Epithelial cell of prostate (primary cell): Measurements from ENCODE around the gene PDS5A.
A peak's percentile ranks its signal among the peaks of the same experiment; 100 is the strongest.
"Not testable (repeated sequence)": the region's sequence is repeated elsewhere in the genome, so short reads cannot be mapped to it uniquely, and the experiment has no call there.

Source experiments
- DNase-seq: peaks from one replicate; pipeline ENCODE4 v3.0.0-alpha.2; 2011; ENCODE audit warnings: low read depth, low spot score
- H3K27ac ChIP-seq: fragments of 450-650 bp; 2 replicates; pipeline ENCODE4 v1.5.1; 2017; ENCODE audit warnings: mild to moderate bottlenecking

The PDS5A gene, protein sequence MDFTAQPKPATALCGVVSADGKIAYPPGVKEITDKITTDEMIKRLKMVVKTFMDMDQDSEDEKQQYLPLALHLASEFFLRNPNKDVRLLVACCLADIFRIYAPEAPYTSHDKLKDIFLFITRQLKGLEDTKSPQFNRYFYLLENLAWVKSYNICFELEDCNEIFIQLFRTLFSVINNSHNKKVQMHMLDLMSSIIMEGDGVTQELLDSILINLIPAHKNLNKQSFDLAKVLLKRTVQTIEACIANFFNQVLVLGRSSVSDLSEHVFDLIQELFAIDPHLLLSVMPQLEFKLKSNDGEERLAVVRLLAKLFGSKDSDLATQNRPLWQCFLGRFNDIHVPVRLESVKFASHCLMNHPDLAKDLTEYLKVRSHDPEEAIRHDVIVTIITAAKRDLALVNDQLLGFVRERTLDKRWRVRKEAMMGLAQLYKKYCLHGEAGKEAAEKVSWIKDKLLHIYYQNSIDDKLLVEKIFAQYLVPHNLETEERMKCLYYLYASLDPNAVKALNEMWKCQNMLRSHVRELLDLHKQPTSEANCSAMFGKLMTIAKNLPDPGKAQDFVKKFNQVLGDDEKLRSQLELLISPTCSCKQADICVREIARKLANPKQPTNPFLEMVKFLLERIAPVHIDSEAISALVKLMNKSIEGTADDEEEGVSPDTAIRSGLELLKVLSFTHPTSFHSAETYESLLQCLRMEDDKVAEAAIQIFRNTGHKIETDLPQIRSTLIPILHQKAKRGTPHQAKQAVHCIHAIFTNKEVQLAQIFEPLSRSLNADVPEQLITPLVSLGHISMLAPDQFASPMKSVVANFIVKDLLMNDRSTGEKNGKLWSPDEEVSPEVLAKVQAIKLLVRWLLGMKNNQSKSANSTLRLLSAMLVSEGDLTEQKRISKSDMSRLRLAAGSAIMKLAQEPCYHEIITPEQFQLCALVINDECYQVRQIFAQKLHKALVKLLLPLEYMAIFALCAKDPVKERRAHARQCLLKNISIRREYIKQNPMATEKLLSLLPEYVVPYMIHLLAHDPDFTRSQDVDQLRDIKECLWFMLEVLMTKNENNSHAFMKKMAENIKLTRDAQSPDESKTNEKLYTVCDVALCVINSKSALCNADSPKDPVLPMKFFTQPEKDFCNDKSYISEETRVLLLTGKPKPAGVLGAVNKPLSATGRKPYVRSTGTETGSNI (N-terminal part only)

DNA sequence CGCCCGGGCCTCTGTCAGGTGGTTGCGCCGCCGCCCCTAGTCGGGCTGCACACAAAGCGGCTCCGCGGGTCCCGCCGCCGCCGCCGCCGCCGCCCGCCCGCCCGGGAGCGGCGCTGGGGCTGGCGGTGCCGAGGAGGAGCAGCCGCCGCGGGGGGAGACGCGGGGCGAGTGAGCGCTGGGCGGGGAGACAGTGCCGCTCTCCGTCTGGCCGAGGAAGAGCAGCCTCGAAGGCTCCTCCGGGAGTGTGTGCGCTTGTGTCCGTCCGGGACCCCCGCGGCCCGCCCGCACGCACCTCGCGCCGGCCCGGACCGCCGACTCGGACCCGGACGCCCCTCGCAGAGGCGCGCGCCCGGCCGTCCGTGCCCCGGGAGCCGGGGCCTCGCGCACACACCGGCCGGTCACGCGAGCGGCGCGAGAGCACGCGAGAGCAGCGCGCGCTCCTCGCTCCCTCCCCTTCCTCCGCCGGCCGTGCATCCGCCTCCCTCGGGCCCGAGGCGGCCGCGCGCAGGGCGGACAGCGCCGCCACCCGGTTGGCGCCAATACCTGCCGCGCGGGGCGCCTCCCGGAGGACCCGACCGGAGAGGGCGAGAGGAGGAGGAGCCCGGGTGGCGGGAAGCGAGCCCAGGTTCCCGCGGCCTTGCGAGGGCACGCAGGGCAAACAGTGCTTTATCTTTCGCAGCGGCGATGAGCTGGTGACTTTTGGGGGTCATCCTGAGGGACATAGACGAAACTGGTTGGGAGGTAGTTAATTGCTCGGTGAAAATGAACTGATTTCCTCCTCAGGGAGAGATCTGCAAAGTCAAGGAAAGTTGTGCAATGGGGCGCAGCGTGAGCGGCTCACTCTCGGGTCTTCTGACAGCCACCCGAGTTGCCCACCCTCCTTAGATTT is at the start of gene PDS5A:
TSS of gene PDS5A (minus strand) at position 423 of the 889 bp plus-strand sequence. CDS start 1,334 bp downstream, outside the sequence.
- peak; percentile 29 for DNase-seq

DNA sequence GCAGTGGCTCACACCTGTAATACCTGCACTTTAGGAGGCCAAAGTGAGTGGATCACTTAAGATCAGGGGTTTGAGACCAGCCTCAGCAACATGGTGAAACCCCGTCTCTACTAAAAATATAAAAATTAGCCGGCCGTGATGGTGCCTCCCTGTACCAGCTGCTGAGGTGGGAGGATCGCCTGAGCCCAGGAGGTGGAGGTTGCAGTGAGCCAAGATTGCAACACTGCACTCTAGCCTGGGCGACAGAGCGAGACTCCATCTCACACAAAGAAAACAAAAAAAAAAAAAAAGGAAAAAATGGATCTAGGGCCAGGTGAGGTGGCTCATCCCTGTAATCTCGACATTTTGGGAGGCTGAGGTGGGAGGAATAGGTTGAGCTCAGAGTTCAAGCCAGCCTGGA is 46.3 kb upstream of the PDS5A start:
- not testable (repeated sequence) for DNase-seq, H3K27ac ChIP-seq

More for the DNA sequence above, at the start of gene PDS5A:
- peak within 1 kb of the TSS; percentile 89 for H3K27ac ChIP-seq

DNA sequence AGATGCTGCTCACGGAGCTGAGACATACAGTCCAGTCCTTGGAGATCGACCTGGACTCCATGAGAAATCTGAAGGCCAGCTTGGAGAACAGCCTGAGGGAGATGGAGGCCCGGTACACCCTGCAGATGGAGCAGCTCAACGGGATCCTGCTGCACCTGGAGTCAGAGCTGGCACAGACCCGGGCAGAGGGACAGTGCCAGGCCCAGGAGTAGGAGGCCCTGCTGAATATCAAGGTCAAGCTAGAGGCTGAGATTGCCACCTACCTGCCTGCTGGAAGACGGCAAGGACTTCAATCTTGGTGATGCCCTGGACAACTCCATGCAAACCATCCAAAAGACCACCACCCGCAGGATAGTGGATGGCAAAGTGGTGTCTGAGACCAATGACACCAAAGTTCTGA is 43.4 kb upstream of the PDS5A start:
- H3K27ac ChIP-seq, DNase-seq: not testable (repeated sequence)

DNA sequence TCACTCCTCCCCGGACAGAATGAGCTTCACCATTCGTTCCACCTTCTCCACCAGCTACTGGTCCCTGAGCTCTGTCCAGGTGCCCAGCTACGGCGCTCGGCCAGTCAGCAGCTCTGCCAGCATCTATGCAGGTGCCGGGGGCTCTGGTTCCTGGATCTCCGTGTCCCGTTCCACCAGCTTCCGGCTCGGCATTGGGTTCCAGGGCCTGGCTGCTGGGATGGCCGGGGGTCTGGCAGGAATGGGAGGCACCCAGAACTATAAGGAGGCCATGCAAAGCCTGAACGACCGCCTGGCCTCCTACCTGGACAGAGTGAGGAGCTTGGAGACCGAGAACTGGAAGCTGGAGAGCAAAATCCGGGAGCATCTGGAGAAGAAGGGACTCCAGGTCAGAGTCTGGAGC is 42.5 kb upstream of the PDS5A start:
- DNase-seq, result no peak

DNA sequence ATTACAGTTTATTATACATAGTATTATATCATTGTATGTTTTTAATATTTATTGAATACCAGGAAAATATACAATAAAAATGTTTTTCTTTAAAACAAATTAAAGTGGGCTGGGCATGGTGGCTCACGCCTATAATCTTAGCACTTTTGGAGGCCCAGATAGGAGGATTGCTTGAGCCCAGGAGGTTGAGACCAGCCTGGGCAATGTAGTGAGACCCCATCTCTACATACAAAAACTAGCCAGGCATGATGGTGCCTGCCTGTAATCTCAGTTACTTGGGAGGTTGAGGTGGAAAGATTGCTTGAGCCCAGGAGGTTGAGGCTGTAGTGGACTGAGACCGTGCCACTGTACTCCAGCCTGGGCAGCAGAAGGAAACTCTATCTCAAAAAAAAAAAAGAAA is 38.3 kb upstream of the PDS5A start:
- H3K27ac ChIP-seq, result no peak overlapping the region
- DNase-seq, result no peak

More for the DNA sequence above, 42.5 kb upstream of the PDS5A start:
- H3K27ac ChIP-seq, result no peak overlapping the region

DNA sequence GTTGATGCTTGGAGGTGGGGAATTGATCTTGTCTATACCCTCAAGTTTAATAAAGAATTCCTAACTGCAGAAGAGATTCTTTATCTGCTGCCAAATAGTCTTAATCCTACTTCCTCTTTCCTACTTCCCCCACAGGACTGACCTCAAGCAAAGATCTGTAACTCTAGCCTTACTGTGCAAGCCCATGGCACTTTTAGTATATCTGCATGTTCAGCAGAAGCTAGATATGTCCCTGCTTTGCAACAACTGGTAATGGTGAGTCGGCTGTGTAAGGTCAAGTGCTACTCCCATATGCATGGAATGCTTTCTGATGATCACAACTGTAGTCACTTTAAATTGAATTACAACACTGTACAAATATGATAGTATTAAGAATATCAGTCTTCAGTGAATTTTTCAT is 26.3 kb upstream of the PDS5A start:
- DNase-seq, result no peak
- no peak overlapping the region for H3K27ac ChIP-seq

DNA sequence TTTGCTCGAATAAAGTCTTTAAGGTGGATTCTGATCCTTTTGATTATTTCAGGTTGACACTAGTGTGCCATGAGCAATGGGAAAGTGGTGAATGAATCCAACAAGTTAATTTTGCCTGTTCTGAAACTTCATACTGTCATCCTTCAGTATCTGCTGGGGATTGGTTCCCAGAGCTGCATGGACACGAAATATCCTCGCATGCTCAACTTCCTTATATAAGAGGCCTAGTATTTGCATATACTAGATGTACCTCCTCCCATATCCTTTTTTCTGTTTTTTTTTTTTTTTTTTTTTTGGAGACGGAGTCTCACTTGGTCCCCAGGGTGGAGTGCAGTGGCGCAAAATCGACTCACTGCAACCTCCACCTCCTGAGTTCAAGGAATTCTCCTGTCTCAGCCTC is 23.0 kb upstream of the PDS5A start:
- no peak overlapping the region for H3K27ac ChIP-seq
- no peak for DNase-seq

DNA sequence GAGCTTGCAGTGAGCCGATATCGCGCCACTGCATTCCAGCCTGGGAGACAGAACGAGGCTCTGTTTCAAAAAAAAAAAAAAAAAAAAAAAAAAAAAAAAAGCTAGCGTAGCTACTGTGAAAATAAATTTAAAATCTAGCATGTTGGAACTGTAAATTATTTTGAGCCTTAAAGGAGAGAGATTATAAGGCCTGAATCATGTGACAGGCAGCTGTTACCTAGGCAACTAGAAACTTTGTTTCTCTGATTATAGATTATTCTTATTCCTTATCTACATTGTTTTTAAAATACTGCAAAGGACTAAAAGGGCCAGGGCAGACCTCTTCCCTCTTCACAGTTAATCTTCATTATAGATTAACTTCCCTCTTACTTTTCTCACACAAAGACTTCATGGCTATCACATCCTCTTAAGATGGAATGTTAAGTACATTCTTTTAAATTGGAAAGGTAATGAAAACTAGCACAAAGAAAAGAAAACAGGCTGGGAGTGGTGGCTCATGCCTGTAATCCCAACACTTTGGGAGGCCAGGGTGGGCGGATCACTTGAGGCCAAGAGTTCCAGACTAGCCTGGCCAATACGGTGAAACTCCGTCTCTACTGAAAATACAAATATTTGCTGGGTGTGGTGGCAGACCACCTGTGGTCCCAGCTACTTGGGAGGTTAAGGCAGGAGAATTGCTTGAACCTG is 21.1 kb upstream of the PDS5A start:
- DNase-seq, result no peak

DNA sequence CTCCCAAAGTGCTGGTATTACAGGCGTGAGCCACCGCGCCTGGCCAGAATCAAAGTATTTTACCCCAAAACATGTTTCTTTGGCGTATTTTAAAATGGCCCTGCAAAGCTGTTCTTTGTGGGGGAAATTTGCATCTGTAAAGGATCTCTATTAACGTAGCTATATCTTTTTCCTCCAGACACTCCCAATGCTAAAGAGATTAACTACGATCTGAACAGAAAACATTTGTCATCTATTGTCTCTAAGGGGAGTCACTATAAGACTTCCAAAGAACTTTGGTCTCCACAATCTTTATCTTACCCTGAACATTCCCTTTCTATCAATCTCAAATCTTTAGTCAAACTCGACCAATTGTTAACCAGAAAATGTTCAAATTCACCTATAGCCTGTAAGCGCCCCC is 19.1 kb upstream of the PDS5A start:
- no peak for DNase-seq
- no peak overlapping the region for H3K27ac ChIP-seq

More for the DNA sequence above, 21.1 kb upstream of the PDS5A start:
- H3K27ac ChIP-seq, result no peak overlapping the region

DNA sequence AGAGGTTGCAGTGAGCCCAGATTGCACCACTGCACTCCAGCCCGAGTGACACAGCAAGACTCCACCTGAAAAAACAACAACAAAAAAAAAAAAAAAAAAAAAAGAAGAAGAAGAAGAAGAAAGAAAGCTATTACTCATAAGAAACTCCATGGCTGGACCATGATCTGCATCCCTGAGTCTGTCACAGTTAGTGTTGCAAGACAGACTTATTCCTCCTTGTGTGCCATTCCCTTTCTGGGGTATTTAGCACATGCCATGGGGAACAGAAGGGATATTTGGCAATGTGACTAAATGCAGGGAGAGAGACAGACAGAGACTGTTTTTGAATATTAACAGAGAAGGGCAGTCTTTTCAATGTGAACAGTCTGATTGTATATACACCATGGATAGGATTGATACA is 16.7 kb upstream of the PDS5A start:
- no peak for DNase-seq
- no peak overlapping the region for H3K27ac ChIP-seq

DNA sequence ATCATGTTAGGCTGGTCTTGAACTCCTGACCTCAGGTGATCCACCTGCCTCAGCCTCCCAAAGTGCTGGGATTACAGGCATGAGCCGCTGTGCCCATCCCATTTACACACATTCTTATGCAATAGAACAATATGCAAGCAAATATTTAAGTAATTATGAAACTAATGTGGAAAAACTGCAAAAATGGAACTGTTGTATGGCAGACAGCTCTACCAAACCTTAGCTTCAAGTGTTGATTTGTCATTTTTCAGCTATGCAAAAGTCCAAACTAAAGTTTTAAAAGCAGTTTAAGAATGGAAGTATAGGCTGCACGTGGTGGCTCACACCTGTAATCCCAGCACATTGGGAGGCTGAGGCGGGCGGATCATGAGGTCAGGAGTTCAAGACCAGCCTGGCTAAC is 11.7 kb upstream of the PDS5A start:
- DNase-seq, H3K27ac ChIP-seq: not testable (repeated sequence)

DNA sequence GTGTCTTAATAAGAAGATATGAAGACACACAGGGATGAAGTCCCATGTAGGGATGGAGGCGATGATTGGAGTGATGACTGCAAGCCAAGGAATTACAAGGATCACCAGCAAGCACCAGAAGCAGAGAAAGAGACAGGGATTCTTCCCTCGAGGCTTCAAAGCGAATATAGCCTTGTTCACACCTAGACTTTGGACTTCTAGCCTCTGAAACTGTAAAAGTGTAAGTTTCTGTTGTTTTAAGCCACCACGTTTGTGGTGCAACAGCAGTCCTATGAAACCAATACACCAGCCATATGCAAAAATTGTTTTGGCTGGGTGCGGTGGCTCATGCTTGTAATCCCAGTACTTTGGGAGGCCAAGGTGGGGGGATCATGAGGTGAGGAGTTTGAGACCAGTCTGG is 9.8 kb upstream of the PDS5A start:
- DNase-seq, result no peak

DNA sequence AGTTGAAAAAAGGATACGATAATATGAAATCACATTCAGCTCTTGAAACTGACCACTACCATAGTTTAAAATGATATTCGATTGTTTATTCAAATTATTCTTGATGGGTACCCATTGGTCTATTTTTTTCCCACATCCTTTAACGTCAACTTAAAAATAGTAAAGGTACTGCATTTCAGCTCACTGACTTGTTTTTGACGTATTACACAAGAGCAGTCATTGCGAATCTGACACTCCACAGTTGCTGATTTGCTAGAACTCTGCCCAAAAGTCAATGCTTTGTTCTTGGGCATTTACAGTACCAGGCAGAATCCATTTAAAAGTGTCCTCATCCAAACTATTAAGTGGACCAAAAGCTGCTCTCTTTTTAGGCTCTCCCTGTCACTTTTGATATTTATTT is 1.2 kb upstream of the PDS5A start:
- no peak overlapping the region for H3K27ac ChIP-seq
- no peak for DNase-seq

More for the DNA sequence above, 9.8 kb upstream of the PDS5A start:
- no peak overlapping the region for H3K27ac ChIP-seq

DNA sequence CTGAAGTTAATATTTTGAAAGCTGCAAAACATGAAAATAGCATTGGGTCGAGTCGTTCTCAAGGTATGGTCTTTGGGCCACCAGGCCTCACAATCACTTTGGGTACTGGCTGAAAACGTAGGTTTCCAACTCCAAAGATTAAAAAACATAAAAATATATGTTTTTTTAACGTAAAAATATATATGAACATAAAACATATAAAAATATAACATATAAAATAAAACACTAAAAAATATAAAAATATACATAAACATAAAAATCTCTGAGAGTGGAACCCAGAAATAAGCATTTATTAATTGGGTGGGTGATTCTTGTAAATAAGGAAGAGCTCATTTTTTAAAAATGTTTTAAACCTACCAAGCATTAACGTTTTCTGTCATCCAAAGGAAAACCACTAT is 666 bp upstream of the PDS5A start:
- no peak for DNase-seq
- H3K27ac ChIP-seq, result peak overlapping the region; percentile 89

DNA sequence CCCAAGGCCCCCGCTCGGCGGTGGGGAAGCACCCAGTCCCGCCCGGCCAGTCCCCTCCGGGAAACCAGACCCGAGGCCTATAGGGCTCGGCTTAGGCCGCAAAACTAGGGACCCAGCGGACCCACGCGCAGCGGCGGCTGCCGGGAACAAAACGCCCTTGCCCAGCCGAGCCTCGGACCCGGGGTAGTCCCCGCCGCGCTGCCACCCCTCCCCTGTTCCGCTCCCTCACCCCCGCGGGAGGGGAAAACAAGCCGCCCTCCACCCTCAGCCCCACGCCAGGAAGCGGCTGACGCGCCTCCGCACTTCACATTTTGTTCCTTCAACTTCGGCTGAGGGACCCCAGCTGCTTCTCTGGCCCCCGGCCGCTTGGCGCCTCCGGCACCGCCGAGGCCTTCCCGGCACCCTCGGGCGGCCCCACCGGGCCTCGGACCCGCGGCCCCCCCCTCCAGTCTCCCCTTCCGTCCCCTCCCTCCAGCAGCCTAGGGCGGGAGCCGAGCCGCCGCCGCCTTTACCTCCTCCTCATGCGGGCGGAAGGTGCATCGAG is 694 bp downstream of the PDS5A start:
- no peak for DNase-seq
- peak overlapping the region; percentile 89 for H3K27ac ChIP-seq

DNA sequence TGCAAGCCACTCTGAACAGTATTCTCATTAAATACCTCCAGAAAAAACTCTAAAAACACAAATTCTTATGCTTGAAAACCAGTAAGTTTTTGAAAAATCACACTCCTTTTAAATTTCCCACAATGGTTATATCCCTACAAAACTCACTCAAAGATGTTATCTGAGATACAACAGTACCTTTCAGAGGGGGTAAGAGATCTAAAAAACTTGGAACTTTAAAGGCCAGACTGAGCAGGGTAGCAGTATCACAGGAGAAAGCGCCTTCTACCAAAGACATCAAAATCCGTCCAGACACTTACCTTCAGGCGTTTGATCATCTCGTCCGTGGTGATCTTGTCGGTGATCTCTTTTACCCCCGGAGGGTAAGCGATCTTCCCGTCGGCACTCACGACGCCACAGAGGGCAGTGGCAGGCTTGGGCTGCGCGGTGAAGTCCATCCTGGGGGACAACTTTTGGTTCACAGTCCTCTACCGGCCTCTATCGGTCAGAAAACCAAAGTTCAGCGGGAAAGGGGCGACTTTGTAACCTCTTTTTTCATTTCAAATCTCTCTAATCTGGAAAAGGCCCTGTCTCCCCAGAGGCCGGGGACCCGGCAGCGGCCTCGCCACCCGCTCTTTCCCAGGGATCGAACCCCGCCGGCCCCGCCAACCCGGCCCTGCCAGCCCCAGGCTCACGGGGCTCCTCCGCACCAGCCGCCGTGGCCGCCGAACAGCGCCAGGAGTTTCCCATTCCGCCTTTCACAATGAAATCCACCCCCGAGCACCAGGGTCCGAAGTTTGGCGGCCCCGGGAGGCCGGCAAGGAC is 1.4 kb downstream of the PDS5A start:
- DNase-seq, result no peak
- H3K27ac ChIP-seq, result peak overlapping the region; percentile 89

DNA sequence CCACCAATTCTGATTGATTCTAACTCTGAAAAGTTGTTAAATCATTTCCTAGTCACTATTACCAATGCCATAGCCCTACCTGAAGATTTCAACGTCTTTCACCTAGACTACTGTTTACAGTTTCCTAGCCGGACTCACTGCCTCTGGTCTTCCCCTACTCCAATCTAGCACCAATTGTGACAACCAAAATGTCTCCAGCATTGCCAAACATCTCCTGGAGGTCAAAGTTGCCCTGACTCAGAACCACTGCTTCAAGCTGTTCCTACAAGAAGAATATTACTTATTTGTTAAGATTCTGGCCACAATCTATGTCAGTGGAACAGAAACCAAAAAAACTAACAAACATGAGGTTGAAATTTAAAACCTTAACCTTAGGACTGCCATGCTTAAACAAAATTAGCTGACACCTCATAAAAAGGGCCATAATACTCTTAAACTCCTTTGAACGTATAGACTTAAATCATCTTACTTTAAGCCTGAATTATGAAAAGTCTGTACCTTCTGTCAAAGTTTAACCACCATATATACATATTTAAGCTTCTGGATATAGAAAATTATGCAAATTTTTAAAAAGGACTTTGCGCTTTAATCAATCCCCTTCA is 2.1 kb downstream of the PDS5A start:
- DNase-seq, result no peak
- no peak overlapping the region for H3K27ac ChIP-seq

DNA sequence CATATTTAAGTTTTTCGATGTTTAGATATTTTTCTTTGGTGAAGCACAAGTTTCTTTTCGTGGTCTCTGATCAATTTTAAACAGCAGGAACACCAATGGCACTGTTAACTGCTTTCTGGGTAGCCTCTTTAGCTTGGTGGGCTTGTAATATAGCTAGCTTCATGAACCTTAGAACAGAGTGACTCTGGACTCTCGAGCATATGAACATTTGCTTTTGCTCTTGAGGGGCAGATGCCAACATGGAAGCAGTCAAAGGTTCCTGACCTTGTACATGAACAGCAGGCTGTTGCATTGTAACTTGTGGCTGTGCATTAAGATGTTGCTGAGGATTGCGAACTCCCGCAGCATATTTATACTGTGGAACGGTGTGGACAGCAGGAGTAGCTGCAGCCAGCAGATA is 4.7 kb downstream of the PDS5A start:
- not testable (repeated sequence) for H3K27ac ChIP-seq, DNase-seq
